A549 (cell line): ENCODE data around the gene GPC1.

Source experiments
- MAFK ChIP-seq: fragments of 450-650 bp; IDR thresholded peaks from 2 replicates; pipeline ENCODE4 v1.6.1; 2014; ENCODE audit not compliant: partially characterized antibody
- MAZ ChIP-seq: fragments of 150-350 bp; IDR thresholded peaks from 2 replicates; pipeline ENCODE4 v1.6.1; 2014; ENCODE audit warnings: antibody characterized with exemption, low read depth, low read length, borderline replicate concordance
- NFE2L2 ChIP-seq: fragments of 150-350 bp; conservative IDR thresholded peaks from 2 replicates; pipeline ENCODE4 v1.6.1; 2014; ENCODE audit warnings: low read length
- POLR2A ChIP-seq: IDR thresholded peaks from 2 replicates; pipeline ENCODE4 v1.6.1; 2012; ENCODE audit warnings: mild to moderate bottlenecking, low read length
- SMC3 ChIP-seq: fragments of >200 bp; sonication (Bioruptor Twin); formaldehyde crosslinking; IDR thresholded peaks from 3 replicates; pipeline ENCODE4 v1.6.1; 2018; ENCODE audit warnings: inconsistent platforms
- ZSCAN20 ChIP-seq: fragments of 250-450 bp; sonication (Bioruptor Pico); IDR thresholded peaks from 2 replicates; pipeline ENCODE4 v1.8.0; 2022; ENCODE audit warnings: mild to moderate bottlenecking, moderate library complexity
- TF ChIP-seq, protein P1 (sequence below): fragments of >200 bp; sonication (Bioruptor Twin); formaldehyde crosslinking; IDR thresholded peaks from 3 replicates; pipeline ENCODE4 v1.5.1; 2016

DNA sequence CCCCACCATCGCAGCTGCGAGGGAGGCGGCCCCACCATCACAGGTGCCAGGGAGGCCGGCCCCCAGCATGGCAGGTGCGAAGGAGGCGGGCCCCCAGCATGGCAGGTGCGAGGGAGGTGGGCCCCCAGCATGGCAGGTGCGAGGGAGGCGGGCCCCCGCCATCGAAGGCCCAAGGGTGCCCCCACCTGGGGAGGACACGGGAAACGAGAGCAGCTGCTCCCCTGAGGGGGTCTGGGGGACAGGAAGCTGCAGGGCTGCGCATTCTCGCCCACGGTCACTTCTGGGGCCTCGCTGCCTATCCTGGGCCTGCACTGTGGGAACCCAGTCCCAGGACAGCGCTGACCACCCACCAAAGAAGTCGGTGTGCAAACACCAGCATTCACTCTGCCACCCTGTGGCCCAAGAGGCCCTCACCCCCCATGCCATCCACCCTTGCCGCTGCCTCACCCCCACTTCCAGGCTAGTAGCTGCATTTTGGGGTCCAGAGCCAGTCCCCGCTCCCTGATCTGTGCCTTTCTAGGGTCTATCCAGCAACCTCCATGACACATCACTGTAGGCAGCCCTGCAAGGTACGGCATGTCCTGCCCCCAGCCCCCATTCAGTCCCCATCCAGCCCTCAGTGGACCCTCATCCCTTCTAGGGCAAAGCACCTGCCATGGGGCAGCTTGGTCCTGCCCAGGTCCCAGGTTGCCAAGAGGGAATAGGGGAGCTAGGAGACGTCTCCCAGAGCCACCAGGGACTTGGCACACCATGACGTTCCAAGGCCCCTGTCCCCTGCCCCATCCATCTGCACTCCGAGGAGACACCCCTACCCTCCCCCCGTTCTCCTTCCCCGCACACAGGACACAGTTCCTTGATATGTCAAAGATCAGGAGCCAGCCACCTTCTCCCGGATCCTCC lies 24.0 kb upstream of the GPC1 start:
- TF ChIP-seq, protein P1, sequence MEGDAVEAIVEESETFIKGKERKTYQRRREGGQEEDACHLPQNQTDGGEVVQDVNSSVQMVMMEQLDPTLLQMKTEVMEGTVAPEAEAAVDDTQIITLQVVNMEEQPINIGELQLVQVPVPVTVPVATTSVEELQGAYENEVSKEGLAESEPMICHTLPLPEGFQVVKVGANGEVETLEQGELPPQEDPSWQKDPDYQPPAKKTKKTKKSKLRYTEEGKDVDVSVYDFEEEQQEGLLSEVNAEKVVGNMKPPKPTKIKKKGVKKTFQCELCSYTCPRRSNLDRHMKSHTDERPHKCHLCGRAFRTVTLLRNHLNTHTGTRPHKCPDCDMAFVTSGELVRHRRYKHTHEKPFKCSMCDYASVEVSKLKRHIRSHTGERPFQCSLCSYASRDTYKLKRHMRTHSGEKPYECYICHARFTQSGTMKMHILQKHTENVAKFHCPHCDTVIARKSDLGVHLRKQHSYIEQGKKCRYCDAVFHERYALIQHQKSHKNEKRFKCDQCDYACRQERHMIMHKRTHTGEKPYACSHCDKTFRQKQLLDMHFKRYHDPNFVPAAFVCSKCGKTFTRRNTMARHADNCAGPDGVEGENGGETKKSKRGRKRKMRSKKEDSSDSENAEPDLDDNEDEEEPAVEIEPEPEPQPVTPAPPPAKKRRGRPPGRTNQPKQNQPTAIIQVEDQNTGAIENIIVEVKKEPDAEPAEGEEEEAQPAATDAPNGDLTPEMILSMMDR, result no peak
- TF ChIP-seq SMC3 (no peak), ZSCAN20 (CRISPR knock-in tag) (no peak), NFE2L2 (no peak), MAFK (no peak), MAZ (no peak), POLR2A (no peak)
